Measurements from ENCODE around the gene DNAJB12.

Gene DNAJB12

DNA sequence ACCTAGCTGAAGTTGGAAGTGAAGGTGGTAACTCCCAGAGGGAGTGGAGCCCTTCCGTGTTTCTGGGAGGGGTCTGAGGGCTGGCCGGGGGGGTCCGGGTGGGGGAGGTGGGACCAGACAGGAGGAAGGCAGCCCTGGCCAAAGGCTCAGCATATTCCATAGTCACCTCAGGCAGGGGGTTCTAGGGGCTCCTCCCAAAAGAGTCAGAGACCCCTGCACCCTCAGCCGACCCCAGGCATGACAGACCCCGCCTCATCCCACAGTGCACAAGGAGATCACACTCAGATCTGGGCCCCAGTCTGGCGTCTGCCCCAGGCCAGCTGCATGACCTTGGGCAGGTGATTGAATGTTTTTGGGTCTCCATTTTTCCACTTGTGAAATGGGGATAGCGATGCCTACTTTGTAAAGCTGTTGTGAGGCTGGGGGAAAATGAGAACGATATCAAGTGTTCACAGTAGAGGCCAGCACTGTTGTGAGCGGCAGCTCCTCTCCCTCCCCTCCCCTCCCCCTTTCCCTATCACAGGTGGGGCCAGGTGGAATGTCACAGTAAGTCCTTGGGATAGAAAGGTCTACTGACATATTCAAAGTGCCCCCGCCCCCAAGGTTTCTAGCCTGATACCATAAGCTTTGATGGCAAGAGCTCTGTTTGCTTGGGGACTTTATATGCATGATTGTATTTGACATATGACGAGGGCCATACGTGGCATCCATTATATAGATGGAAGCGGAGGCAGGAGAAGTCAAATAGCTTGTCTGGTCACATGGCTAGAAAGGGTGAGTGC lies 33.3 kb downstream of the DNAJB12 start:
- Mint-ChIP-seq H3K4me3 (no peak overlapping the region), H3K27me3 (no peaks in the 10 kb centered on the region), H3K36me3 (no peaks in the 10 kb centered on the region), H3K4me1 (peaks cover 34% of the 10 kb centered on the region), H3K27ac (peak overlapping the region; percentile 95), H3K9me3 (no peaks in the 10 kb centered on the region)
- ATAC-seq (ENCODE audit: low read depth) = no peak
- no peak for DNase-seq (ENCODE audit: low spot score in 2 of 2)

DNA sequence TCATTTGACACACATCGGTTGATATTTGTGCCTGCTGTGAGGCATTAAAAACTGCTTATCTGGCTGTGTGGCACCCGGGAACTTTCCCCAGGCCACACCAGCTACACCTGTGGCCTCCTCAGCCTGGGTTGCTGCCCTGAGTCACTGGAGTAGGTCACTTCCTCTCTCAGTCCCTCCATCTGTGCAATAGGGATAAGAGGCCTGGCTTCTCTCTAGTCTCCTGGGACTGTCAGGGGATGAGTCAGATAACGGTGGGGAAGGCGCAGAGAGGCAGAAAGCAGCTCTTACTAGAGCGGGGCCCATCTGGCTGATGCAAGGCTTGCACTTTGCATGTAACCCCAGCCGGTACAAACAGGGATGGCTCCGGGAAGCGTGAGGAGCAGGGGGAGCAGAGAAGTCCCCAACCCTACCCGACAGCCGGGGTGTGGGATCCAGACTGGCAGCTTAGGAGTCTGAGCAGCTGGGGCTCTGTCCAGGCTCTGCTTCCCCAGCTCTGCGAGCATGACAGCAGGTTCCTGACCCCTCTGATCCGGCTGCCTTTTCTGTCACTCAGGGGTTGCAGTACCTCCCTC lies 34.0 kb downstream of the DNAJB12 start:
- Mint-ChIP-seq H3K9me3 (no peaks in the 10 kb centered on the region), H3K4me3 (peak overlapping the region; percentile 79), H3K36me3 (no peaks in the 10 kb centered on the region), H3K27me3 (no peaks in the 10 kb centered on the region), H3K4me1 (peaks cover 39% of the 10 kb centered on the region), H3K27ac (peak overlapping the region; percentile 95)
- peak; percentile 51 to 55 for DNase-seq (ENCODE audit: low spot score in 2 of 2)
- ATAC-seq (ENCODE audit: low read depth) = peak; percentile 54

DNA sequence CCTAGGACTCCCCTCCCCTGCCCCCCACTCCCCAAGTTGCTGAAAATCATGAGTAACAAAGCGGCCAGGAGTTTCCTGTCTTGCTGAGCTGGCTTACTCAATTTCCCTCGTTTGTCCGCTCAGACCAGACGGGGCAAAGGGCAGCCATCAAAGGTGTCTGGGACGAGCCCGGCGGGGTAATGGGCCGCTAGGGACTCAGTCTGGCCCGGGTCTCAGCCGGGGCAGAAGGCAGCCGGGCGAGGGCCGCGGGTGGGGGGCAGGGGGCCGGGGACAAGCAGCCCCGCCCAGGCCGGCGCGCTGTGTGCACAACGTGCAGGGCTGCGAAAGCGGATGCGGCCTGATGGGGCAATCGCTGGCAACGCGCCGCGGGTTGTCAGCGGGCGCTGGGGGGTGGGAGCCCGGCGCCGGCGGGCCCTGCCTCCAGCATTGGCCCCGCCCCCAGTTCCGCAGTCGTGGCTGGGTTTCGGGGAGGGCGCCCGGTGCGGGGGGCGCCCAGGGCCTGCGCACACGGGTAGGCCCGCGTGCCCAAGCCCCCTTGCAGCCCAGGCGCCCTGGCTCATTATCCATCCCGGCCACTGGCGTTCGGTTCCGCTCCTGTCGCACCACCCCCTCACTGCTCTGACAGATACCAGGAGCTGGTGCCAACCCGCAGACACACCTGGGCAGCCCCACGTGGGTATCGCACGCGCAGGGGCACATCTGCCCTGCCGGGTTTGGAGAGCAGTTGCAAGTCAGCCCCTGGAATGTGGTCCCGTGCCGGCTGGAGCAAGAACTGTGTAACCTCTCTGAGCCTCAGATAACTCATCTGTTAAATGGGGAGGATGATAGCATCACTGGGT lies 35.1 kb downstream of the DNAJB12 start:
- Mint-ChIP-seq H3K27ac (peak overlapping the region; percentile 95), H3K36me3 (no peaks in the 10 kb centered on the region), H3K4me3 (peak overlapping the region; percentile 79), H3K27me3 (no peaks in the 10 kb centered on the region), H3K9me3 (no peaks in the 10 kb centered on the region), H3K4me1 (peaks cover 39% of the 10 kb centered on the region)
- DNase-seq (ENCODE audit: low spot score in 2 of 2) = peak; percentile 77 to 78
- ATAC-seq (ENCODE audit: low read depth) = peak; percentile 78

DNA sequence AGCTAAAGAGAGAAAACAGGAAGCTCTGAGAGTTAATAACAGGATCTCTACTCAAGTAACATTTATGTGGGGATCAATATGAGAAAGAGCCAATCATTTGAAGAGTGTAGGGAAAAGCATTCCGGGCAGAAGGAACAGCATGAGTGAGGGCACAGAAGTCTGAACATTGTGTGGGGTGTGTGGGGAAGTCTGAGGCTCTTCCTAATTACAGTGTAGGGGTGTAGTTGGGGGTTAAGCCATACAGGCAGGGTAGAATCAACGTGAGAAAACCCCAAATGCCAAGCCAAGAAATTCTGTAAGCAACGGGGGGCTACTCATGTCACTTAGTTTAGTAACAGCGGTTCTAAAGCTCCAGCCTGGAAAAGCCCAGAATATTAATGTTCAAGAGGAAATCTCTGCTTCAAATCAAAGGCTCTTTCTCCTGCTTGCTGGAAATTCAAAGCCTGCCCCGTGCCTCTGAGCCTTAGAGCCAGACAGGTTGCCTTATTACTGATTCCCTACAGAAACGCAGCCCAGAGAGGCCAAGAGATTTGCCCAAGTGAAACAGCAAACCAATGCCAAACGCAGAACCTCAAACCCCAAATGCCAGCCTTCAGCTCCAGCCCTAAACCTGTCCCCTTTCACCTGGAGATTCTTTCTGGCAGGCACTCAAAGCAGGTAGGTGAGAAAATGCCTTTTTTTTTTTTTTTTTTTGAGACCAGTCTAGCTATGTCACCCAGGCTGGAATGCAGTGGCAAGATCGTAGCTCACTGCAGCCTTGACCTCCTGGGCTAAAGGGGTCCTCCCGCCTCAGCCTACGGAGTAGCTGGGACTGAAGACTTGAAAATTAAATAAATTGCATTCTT lies 36.1 kb downstream of the DNAJB12 start:
- Mint-ChIP-seq H3K4me3 (peak overlapping the region; percentile 75), H3K36me3 (no peaks in the 10 kb centered on the region), H3K9me3 (no peaks in the 10 kb centered on the region), H3K27ac (peak overlapping the region; percentile 95), H3K27me3 (no peaks in the 10 kb centered on the region), H3K4me1 (peaks cover 33% of the 10 kb centered on the region)
- no peak for ATAC-seq (ENCODE audit: low read depth)
- no peak for DNase-seq (ENCODE audit: low spot score in 2 of 2)

DNA sequence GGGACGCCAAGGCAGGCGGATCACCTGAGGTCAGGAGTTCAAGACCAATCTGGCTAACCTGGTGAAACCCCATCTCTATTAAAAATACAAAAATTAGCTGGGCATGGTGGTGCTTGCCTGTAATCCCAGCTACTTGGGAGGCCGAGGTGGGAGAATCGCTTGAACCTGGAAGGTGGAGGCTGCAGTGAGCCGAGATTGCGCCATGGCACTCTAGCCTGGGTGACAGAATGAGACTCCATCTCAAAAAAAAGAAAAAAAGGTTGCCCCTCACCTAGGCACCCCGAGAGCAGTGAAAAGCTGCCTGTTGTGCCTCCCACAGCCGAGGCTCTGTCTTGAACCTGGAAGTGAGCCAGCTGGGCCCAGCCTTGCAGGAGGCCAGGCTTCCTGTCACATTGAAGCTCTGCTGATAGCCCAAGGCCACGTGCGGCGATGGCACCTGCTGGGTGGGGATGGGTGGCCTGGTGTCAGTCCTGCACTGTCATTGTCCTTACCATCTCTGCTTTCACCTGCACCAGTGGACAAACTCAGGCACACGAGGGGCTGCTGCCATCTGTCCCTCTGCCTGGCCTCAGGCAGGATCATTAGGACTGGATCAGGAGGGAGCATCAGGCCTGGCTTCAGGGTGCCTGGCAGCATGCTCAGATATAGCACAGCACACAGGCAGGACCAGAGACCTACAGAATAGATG lies 37.8 kb downstream of the DNAJB12 start:
- Mint-ChIP-seq H3K27ac (no peak overlapping the region), H3K4me3 (peak overlapping the region; percentile 19)

DNA sequence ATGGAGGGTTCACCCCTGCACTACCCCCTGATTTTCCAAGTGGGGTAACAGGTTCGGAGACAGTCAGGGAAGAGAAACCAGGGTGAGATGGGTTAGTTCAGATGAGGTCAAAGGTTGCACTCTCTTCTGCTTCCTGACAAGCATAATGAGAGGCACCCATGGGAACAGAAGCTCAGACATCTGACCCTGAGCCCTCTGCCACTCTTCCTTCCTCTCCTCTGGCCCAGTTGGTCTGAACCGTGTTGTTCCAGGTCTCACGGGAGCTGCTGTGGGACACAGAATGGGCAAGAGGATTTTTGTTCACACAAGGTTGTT lies 38.4 kb downstream of the DNAJB12 start:
- H3K27me3 Mint-ChIP-seq = no peaks in the 10 kb centered on the region
- ATAC-seq (ENCODE audit: low read depth) = no peak
- H3K4me3 Mint-ChIP-seq = no peak overlapping the region
- H3K9me3 Mint-ChIP-seq = no peaks in the 10 kb centered on the region
- H3K36me3 Mint-ChIP-seq = no peaks in the 10 kb centered on the region
- DNase-seq (ENCODE audit: low spot score in 2 of 2) = no peak
- peak overlapping the region; percentile 28 for H3K27ac Mint-ChIP-seq
- H3K4me1 Mint-ChIP-seq = peaks cover 27% of the 10 kb centered on the region

More for the DNA sequence above, 37.8 kb downstream of the DNAJB12 start:
- no peak for DNase-seq (ENCODE audit: low spot score in 2 of 2)
- Mint-ChIP-seq H3K36me3 (no peaks in the 10 kb centered on the region), H3K9me3 (no peaks in the 10 kb centered on the region), H3K4me1 (peaks cover 25% of the 10 kb centered on the region), H3K27me3 (no peaks in the 10 kb centered on the region)
- no peak for ATAC-seq (ENCODE audit: low read depth)

DNA sequence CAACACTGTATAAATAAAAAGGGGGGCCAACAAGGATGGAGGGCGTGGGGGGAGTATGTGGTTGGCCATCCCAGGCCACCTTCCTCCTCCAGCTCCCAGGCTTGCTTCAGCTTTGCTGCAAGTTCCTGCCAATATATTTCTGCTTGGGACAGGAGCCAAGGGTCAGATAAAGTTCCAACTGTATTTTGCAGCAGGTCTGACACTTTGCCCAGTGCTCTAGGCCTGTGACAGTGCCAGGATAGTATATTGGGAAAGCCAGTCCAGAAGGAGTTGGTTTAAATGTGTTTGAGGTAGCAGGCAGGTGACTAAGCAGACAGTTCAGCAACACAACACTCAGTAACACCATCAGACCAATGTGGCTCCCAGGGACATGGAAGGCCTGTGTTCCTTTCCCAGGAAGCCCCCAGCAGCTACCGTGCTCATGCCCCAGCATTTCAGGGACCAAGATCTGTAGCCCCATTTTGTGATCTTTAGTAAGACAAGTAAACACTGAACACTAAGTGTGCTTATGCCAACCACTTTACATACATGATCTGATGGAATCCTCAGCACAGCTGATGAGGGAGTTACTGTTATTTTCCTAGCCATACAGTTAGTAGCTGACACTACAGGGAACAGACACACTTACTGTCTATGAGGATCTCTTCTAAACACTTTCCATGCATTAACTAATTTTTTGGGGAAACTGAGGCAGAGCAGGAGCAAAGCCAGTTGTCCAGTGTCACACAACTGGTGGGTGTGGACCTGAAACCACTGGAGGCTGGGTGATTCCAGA lies 38.9 kb downstream of the DNAJB12 start:
- DNase-seq (ENCODE audit: low spot score in 2 of 2) (no peak), ATAC-seq (ENCODE audit: low read depth) (no peak)
- Mint-ChIP-seq H3K27me3 (no peaks in the 10 kb centered on the region), H3K9me3 (no peaks in the 10 kb centered on the region), H3K4me3 (no peak overlapping the region), H3K36me3 (no peaks in the 10 kb centered on the region), H3K4me1 (peaks cover 26% of the 10 kb centered on the region), H3K27ac (peak overlapping the region; percentile 28)

DNA sequence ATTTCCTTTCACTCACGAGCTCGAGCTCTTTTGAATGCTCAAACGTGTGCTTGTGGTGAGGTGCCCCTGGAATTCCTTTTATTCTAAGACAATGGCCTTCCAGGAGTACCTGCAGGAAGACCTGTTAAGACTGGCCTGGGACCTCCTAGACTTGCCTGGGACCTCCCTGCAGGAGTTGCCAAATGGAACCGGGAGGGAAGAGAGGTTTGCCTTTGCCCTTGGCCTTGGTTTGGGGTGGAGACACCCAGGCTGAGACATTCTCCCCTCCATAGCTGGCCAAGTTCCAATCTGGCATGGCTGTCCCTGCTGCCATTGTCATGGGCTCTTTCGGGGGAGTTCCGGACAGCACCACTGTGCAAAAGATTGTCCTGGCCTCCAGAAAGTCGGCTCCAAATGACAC lies 39.7 kb downstream of the DNAJB12 start:
- Mint-ChIP-seq H3K27ac (no peak overlapping the region), H3K36me3 (no peaks in the 10 kb centered on the region), H3K9me3 (no peaks in the 10 kb centered on the region), H3K4me3 (no peak overlapping the region), H3K4me1 (peaks cover 21% of the 10 kb centered on the region), H3K27me3 (no peaks in the 10 kb centered on the region)
- no peak for ATAC-seq (ENCODE audit: low read depth)
- no peak for DNase-seq (ENCODE audit: low spot score in 2 of 2)

DNA sequence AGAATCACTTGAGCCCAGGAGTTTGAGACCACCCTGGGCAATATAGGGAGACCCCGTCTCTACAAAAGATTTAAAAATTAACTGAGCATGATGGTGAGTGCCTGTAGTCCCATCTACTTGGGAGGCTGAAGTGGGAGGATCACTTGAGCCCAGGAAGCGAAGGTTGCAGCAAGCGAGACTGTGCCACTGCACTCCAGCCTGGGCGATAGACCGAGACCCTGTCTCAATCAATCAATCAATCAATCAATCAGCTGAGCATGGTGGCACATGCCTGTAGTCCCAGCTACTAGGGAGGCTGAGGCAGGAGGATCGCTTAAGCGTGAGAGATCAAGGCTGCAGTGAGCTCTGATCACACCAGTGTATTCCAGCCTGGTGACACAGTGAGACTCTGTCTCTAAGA lies 40.5 kb downstream of the DNAJB12 start:
- Mint-ChIP-seq H3K27me3 (no peaks in the 10 kb centered on the region), H3K27ac (no peak overlapping the region), H3K4me3 (no peak overlapping the region), H3K4me1 (peaks cover 24% of the 10 kb centered on the region), H3K9me3 (no peaks in the 10 kb centered on the region), H3K36me3 (no peaks in the 10 kb centered on the region)
- ATAC-seq (ENCODE audit: low read depth) (no peak), DNase-seq (ENCODE audit: low spot score in 2 of 2) (no peak)

DNA sequence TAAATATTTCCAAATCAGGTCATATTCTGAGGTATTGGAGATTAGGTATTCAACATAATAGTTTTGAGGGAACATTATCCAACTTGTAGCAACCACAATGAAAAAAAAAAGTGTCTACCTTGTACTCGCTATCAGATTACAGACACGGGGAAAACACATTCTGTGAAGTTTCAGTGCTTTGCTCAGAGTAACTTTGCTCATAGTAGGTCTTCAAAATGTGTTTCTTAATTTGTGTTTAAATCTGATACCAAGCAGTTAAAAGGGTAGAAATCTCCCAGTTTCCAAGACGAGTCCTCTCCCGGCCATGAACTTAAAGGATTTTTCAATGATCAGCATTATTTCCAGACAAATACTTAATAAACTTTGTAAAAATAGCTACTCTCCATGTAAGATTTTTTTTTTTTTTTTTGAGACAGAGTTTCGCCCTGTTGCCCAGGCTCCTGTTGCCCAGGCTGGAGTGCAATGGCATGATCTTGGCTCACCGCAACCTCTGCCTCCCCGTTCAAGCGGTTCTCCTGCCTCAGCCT lies 41.8 kb downstream of the DNAJB12 start:
- Mint-ChIP-seq H3K4me3 (no peak overlapping the region), H3K9me3 (no peaks in the 10 kb centered on the region), H3K27ac (no peak overlapping the region), H3K36me3 (no peaks in the 10 kb centered on the region), H3K4me1 (peaks cover 18% of the 10 kb centered on the region), H3K27me3 (no peaks in the 10 kb centered on the region)
- ATAC-seq (ENCODE audit: low read depth) = no peak
- no peak for DNase-seq (ENCODE audit: low spot score in 2 of 2)

DNA sequence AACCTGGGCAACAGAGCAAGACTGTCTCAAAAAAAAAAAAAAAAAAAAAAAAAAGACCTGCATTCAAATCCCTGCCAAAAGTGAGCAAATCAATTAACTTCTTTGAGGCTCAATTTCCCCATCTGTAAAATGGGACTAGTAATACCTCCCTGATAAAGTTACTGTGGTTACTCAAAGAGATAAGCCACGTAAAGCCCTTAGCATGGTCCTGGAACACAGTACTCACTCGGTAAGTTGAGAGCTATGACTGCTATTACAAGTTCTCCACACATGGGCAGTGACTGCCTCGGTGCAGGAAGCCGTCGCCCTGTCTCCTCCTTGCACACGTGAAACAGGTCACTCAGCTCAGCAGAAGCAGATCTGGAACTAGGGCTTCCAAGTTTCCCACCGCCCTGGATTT lies 43.1 kb downstream of the DNAJB12 start:
- H3K4me1 Mint-ChIP-seq = peaks cover 13% of the 10 kb centered on the region

DNA sequence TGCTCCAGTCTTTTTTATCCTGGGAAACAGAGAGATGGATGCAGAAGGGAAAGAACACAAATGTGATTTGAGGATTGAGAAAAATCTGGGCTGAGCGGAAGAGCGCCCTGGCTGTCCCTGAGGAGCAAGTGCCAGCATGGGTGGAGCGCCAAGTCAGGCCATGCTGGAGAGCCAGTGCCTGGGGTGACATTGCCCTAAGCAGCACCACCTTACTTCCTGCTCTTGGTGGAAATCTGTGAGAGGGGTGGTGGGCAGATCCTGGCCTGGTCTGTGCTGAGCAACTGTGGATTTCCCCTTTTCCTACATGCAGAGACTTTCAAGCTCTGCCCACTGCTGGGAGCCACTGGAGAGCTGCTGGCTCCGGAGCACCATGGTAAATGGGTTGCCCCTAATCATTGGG lies 44.1 kb downstream of the DNAJB12 start:
- Mint-ChIP-seq H3K4me3 (no peak overlapping the region), H3K27ac (peak overlapping the region; percentile 64), H3K36me3 (no peaks in the 10 kb centered on the region), H3K4me1 (peaks cover 10% of the 10 kb centered on the region), H3K9me3 (no peaks in the 10 kb centered on the region), H3K27me3 (no peaks in the 10 kb centered on the region)
- ATAC-seq (ENCODE audit: low read depth) = no peak
- no peak for DNase-seq (ENCODE audit: low spot score in 2 of 2)

More for the DNA sequence above, 43.1 kb downstream of the DNAJB12 start:
- ATAC-seq (ENCODE audit: low read depth) = no peak
- Mint-ChIP-seq H3K4me3 (no peak overlapping the region), H3K9me3 (no peaks in the 10 kb centered on the region), H3K27me3 (no peaks in the 10 kb centered on the region), H3K27ac (no peak overlapping the region), H3K36me3 (no peaks in the 10 kb centered on the region)
- DNase-seq (ENCODE audit: low spot score in 2 of 2) = no peak
